HUDEP-2 (cell line): ENCODE results near the gene MIF.
"Not testable (repeated sequence)": the region's sequence is repeated elsewhere in the genome, so short reads cannot be mapped to it uniquely, and the experiment has no call there.

ENCODE experiments used
- DNase-seq, 76 experiments: peaks; one replicate each; lab custom pipeline; 2025; ENCODE audit not compliant: unreplicated experiment in 76 of 76; lab: John Stamatoyannopoulos, UW

The MIF gene

GRCh38 chr22:23925020-23925606 is 30.9 kb downstream of the MIF start:
- no peak for DNase-seq

DNA sequence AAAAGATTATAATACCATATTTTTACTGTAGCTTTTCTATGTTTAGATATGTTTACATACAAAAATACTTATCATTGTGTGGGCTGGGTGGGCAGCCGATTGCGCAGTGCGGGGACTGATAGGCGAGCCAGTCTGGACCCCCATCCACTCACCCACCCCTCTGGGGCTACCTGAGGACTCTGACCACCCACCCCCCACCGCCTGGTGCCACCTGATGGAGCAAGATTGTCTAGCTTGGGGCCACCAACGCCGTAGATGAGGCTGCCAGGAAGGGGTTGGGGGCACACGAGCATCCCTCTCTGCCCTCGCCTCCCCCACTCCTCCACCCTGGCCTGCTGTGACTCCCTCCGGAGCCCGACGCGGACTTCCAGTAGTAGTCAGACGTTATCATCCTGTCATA is 32.4 kb downstream of the MIF start:
- no peak for DNase-seq

- no peak for DNase-seq
These were observed 44.3 kb downstream of the MIF start for GRCh38 chr22:23938328-23939016.

GRCh38 chr22:23939017-23939357 is 44.8 kb downstream of the MIF start:
- DNase-seq: no peak

DNA sequence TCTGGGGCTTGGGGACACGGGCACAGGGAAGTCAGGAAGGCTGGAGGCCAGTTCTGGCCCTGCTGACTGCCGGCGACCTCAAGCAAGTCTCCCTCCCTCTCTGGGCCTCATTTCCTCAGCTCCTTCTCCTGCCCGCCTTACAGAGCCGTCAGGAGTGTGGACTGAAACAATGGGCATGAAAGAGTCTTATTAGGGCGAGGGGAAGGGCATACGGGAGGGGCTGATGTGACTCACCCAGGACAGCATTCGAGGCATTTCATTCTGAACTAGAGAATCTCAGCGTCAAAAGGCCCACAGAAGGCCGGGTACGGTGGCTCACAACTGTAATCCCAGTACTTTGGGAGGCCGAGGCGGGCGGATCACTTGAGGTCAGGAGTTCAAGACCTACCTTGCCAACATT is 46.0 kb downstream of the MIF start:
- not testable (repeated sequence) for DNase-seq
